ENCODE results near the gene BIN1.
"Not testable (repeated sequence)": the region's sequence is repeated elsewhere in the genome, so short reads cannot be mapped to it uniquely, and the experiment has no call there.

BIN1 gene

DNA sequence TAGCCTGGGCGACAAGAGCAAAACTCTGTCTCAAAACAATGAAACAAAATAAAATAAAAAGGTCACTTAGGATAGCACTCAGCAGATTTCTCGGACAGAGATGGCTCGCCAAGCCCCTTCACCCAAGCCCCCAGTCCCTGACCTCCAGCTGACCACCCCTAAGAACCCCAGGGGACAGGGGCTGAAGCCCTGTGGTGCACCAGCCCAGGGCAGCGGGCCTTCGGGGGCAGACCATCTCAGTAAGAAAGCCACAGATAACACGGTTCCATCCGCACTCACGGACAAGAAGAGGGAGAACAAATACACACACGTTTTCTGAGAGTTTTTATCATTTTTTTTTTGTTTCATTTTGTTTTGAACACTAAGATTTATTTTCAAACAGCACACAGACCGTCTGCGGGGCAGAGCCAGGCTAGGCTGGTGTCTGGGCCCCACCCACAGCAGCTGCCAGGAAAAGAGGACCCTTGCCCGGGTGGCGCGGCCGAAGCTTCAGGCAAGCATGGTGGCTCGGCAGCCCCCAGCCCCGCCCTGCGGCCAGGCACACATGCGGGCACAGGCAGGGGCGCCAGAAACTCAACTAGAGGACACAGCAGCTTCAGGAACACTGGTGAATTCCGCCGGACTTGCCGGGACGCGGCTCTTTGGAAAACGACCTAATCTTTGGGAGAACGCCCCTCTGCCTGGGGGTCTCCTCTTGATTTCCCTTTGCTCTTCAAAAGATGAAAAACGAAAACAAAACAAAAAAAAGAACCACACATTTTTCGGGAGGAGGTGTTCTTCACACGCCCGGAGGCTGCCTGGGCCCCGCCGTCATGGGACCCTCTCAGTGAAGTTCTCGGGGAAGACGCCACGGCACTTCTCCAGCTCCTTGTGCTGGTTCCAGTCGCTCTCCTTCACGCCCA lies 59.0 kb downstream of the BIN1 start:
- no peak for DNase-seq (ENCODE audit: low read depth in 2 of 2)

DNA sequence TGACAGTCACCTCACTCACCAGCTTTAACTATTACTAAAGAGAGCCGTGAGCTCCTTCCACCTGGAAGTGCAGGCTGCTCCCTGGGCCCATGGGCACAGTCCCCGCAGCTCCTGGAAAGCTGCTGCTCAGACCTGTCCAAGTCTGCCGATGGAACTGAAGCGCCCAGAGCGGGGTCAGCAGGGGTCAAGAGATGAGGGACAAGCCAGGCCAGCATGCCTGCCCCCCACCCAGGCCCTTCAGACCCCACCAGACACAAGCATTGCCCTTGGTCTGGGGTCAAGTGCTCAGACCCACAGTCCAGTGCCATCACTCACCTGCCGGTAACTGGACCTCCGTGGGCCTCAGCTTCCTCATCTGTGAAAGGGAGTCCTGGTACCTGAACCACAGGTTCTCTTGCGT lies 59.9 kb downstream of the BIN1 start:
- no peak for DNase-seq (ENCODE audit: low read depth in 2 of 2)

DNA sequence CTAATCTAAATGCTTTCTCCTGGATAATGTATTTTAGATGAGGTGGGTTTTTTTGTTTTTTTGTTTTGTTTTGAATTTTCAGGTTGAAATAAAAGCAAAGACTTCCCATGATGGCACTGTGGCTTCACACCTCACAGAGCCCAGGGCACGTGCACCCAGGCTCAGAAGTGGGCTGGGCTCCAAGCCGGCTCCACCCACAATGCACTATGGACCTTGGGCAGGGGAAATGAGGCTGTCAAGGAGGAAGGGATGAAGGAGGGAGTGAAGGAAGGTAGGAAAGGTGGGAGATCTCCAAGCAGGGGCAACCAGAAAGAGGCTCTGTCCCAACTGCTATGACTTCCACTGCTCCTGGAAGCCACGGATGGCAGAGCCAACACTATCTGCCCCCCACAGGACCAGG lies 60.4 kb downstream of the BIN1 start:
- no peak for DNase-seq (ENCODE audit: low read depth in 2 of 2)

DNA sequence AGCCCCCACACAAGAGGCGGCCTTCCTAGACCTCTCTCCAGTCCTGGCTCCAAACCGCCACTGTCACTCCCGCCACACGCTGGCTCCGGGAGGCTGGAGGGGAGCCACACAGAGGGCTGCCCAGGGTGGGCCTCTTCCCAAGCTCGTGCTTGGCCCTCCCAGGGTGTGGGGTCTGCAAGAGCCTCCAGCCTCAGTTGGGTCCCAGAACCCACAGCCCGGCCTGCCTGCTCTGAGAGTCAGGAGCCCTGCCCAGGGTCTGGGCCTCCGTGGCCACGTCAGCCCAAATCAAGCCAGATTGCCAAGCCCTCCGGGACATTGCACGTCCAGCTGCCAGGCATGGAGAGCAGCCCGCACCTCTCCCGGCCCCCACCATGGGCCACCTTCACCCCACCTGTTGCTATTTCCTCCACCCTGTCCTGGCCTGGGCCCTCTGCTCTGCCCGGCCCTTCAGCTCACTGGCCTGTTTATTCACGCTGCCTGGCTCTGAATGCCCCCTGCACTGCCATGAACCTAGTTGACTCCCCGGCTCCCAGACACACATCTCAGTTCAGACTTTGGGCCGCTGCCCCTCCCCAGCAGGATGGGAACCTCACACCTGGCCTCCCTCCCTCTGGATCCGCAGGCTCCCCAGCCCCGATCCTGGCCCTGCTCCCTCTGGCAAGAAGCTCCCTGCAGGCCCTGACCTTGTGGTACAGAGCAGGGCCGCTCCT lies 61.0 kb downstream of the BIN1 start:
- no peak for DNase-seq (ENCODE audit: low read depth in 2 of 2)

DNA sequence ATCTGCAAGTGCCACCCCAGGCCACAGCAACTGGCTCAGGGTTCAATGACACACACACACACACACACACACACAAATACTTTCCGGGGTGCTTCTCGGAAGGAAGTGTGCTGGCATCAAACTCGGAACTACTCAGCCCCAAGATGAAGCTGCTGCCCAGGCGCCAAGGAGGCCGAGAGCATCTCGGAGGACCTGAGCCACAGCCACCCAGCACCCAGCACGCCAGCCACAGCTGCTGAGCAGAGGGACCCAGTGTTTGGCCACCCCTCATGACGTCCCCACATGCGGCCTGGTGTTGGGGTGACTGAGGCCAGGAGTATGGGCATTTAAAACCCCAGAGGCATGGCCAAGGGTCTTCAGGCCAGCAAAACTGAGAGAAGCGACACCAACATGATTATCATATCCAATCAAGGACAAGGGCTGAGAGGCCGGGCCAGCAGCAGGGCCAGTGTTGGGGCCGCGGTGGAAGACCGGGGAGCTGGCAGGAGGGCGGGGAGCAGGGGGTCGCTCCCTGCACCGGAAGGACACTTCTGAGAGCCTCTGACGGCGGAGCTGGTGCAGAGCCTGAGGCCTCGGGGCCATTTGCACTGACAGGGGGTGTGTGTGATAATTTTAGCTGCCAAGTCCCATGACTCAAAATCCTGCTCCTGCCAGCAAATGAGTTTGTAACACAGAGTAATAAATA lies 61.8 kb downstream of the BIN1 start:
- no peak for DNase-seq (ENCODE audit: low read depth in 2 of 2)

DNA sequence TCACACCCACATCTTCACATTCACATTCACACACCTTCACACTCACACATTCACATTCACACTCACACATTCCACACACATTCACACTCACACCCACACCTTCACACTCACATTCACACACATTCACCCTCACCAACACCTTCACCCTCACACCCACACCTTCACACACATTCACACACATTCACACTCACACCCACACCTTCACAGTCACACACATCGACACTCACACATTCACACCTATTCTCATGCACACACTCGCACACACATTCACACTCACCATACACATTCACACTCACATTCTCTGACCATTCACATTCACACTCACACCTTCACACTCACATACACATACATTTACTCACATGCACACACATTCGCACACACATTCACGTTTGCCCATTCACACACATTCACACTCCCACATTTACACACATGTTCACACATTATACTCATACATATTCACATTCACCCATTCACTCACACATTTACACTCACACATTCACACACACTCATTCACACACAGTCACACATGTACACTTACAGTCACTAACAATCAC lies 62.7 kb downstream of the BIN1 start:
- DNase-seq (ENCODE audit: low read depth in 2 of 2), result no peak

DNA sequence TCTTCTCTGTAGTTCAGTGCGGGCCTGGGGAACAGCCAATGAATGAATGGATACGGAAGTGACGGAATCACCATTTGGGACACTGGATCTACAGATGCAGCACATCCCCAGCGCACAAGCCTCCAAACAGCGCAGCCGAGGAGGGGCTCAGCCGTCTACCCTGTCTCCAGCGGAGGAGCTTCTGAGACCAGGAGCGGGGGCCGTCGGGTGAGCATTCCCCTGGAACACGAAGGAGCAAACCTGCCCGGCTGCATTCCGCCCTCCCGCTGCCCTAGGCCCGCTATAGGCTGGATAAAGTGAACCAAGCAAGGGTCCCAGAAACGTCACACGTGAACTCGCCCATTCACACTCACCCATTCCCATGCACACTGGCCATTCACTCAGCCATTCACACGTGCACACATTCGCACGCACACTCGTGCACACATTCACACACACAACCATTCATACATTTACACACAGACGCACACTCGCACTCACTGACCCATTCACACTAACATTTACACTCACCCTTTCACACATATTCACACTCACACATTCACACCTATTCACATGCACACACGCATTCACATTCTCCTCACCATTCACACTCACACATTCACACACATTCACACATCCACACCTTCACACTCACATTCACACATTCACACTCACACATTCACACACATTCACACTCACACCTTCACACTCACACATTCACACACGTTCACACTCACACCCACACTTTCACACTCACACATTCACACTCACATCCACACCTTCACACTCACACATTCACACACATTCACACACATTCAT lies 63.4 kb downstream of the BIN1 start:
- no peak for DNase-seq (ENCODE audit: low read depth in 2 of 2)

DNA sequence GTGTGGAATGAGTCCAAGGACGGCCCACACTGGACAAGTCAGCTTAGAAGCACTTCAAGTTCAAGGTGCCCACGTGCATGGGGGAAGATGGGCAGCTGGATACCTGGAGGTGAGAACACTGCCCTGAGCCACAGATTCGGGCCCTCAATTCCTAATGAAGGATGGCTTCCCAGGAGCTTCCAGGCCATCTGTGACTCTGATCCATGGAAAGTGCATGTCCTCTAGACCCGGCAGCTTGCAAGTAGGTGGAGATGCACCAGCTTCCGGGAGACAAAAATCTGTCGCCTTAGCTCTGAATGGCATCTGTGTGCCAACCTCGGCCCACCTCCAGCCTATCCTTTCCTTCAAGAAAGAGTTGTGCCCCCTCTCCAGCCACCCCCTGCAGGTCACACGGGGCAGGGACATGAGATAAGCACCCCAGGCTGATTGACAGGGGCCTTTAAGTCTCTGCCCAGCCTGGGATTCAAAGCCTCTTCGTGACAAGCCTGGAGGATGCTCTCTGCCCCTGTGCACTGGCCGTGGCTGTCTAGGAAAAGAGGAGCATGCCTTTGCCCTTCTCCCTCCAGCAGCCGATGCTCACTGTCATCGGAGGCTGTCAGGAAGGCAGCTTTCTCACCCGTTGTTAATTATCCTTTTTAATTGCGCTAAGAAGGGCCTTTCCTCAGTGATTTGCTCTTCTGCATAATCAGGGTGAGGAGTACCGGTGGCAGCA lies 65.5 kb downstream of the BIN1 start:
- DNase-seq (ENCODE audit: low read depth in 2 of 2), result no peak

DNA sequence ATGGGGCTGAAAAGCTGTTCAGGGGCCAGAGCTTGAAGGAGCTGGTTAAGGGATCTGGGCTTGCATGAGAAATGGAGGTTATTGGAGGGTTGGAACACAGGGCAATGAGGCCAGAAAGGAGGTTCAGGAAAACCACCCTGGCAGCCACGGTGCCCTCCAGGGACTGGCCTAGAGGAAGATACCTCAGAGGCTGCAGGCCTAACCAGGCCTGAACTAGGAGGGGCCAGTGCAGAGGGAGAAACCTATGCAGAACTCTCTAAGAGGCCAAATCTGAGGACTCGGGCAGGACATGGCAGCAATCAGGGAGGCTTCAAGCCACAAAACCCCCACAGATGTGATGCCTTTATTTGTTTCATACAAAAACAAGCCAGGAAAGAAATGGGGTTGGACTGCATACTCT lies 66.8 kb downstream of the BIN1 start:
- no peak for DNase-seq (ENCODE audit: low read depth in 2 of 2)

DNA sequence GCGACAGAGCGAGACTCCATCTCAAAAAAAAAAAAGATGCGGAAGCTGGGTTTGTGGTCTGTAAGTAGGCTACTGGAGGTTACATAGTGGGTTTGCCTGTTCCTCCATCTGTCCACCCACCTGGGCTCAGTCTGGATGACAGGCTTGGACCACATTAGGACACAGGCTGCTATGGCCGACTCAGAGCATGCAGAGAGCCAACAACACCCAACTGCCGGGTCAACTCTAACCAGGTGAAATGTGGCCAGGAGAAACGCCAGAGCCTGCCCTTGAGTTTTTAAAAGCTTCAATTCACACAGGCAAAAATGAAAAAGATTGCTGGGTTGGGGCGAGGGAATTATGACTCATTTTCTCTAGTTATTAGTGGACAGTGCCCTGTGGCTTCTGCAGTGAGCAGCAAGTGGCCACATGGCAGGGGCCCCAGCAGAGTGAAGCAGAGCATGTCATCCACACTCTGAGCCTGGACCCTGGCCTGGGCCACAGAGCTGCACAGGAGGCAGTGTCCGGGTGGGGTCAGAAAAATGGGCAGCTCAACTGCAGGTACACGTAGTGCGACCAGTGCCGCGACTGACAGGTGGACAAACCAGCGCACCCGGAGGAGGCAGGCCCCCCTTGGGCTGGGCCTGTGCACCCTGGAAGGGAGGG lies 67.4 kb downstream of the BIN1 start:
- no peak for DNase-seq (ENCODE audit: low read depth in 2 of 2)

DNA sequence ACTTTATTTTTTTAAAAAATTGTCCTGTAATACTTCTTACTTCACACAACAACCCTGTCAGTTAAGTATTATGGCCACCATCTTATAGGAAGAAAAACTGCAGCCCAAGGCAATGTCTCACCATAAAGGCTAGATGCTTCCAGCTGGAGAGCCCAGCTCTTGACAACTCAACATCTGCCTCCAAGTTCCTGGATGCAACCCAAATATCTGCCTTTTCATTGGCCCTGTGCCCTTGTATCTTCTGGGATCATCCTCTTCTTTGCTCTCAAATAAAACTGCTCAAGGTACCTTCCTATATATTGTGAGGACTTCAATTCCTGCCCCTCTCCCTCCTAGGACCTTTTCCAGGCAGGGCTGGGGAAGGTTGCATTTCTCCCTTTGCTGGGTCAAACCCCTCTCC lies 69.5 kb downstream of the BIN1 start:
- no peak for DNase-seq (ENCODE audit: low read depth in 2 of 2)

DNA sequence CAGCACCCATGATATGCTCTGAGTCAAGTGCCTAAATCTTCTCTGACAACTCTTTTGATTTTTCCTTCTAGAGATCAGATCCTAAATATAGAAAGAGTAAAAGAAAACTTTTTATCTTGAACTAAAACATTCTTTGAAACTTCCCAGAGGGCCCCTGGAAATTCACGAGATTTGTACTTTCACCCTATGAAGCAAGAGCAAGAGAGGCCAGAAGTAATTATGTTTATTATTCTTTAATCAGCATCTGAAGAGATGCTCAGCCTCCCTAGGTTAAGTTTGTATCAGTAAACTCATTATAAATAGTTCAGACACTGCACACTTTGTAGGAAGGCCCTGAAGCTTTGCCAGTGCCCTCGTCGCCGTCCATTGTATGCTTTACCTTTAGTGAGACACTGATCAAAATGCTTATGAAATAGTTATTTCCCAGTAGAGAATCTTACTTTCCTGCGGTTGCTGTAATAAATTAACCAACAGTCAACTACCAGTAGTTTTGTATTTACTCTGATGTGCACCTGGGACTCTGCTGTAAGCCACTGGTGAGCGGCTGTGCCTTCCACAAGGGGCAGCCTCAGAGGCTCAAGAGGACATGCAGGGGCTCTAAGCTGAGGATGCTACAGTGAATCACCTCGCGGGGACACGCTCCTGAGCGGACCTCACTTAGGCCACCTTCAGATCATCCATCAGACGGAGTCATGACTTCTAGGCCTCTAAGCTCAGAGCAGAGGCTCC lies 71.9 kb downstream of the BIN1 start:
- no peak for DNase-seq (ENCODE audit: low read depth in 2 of 2)

DNA sequence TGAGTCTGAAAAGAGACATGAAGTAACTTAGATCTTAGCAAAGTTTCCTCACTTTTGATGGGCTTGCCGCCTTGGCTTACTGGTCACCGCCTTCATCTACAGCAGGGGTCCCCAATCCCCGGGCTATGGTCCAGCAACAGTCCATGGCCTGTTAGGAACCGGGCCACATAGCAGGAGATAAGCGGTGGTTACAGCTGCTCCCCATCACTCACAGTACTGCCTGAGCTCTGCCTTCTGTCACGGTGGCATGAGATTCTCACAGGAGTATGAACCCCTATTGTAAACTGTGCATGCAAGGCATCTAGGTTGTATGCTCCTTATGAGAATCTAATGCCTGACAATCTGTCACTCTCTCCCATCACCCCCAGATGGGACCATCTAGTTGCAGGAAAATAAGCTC lies 72.9 kb downstream of the BIN1 start:
- no peak for DNase-seq (ENCODE audit: low read depth in 2 of 2)

DNA sequence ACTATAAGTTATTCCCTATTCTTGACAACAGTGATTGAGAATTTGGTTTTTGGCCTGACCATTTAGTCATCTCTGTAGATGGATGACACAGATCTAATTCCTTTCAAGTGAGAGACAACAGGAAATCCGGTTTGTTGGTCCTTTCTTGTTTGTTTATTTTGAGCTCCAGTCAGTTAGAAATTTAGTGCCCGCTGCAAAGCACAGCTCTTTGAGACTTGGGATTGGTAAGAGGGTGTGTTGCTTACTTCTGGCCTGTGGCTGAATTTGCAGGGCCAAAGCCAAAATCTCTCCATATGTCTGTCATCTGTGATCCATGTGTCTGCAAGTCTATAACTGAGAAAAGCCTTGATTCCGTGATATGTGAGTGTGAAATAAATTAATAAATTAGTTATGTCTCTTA lies 74.3 kb downstream of the BIN1 start:
- DNase-seq (ENCODE audit: low read depth in 2 of 2), result no peak

DNA sequence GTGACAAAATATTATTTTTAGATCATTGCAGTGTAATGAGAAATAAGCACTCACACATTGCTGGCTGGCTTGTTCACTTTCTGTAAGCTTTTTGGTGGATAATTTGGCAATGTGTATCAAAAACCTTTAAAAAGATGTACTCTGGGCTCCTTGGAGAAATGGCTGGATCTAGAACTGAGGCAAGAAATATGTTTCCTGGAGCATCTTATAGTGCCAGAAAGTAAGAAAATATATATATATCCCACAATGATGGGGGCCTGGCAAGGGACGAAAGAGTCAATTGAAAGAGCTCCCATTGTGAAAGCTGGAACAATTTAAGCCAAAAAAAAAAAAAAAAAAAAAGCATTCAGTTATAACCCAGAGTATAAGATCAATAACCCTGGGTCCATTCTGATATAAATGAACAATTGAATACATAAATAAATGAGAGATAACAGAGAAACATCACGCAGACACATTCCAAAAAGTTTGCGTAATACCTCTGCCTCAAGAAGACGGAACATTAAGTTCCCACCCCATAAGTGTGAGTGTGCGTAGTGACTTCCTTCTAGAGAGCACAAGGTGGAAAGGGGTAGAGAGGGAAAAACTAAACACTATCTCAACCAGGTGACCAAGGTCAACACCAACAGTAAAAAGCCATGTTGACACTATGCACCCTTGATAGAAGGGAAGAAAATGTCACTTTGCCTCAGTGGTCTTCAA lies 77.5 kb downstream of the BIN1 start:
- DNase-seq (ENCODE audit: low read depth in 2 of 2), result no peak

DNA sequence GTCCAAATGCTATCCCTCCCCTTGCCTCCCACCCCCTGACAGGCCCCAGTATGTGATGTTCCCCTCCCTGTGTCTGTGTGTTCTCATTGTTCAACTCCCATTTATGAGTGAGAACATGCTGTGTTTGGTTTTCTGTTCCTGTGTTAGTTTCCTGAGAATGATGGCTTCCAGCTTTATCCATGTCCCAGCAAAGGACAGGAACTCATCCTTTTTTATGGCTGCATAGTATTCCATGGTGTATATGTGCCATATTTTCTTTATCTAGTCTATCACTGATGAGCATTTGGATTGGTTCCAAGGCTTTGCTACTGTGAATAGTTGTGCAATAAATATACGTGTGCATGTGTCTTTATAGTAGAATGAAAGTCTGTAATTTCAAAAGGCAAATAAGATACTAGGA lies 78.2 kb downstream of the BIN1 start:
- DNase-seq (ENCODE audit: low read depth in 2 of 2), result not testable (repeated sequence)

DNA sequence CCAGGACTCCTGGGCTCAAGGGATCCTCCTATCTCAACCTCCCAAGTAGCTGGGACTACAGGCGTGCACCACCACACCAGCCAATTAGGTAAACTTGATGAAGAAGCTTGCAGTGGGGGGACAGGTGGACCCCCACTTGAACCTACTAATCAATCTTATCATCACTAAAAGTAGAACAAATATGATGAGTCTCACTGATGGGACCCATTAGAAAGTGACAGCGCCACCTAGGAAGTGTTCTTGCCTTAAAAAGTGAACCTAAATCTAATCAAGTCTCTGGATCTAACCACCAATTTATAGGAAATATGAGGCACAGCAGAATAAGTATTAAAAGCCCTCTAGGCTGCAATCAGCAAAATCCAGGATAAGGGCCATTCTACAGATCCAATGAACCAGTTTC lies 79.2 kb downstream of the BIN1 start:
- no peak for DNase-seq (ENCODE audit: low read depth in 2 of 2)

DNA sequence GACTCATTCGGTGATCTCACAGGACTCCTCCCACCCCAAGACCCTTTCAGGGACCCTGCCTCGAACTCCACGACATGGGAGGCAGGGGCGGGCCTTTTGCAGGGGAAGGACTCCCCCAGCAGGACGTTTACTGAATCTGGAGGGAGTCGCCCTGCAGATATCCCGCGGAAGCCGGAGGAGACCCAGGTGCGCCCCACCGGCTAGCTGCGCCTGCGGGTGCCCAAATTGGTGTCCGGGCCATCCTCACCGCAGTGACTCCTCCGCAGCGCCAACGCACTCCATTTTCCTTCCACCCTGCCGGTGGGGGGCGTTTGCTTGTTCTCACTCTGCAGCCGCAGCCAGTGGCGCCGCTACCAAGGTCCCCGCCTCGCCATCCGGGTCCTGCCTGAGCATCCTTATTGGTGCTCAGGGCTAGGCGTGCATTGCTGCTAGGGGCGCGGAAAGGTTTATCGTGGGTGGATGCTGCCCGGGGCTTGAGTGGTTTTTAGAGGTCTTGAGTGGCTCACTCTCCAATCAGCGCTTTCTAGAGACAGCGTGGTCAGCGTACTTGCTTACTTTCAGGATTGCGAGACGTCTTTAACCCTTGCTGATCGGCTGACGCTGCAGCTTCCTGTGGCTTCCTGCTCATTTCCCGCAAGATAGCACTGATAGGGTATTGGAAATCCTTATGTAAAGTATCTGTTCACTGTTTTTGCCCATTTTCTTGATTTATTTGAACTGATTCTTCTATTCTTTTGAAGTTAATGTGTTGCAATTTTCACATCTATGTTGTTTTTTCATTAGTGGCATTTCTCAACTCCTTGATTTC lies 81.4 kb downstream of the BIN1 start:
- peak; percentile 45 to 49 for DNase-seq (ENCODE audit: low read depth in 2 of 2)
